SK-N-SH (cell line): ENCODE results near the gene PAQR5. TPM values are rescaled to one million over a fixed set of nuclear protein-coding genes. Genes with fewer than 3 reads are reported as not detected.

ENCODE experiments used
- CTCF ChIA-PET: fragments of 300-600, 350-600 bp; formaldehyde crosslinking; extraction: SDS; loops from one replicate; lab custom pipeline; 2021; lab: Yijun Ruan, JAX
- POLR2A ChIA-PET: fragments of 350-600 bp; sonication (Branson Sonifier 250); formaldehyde crosslinking; extraction: SDS; loops from one replicate; lab custom pipeline; 2020; ENCODE audit warnings: antibody characterized with exemption, inconsistent platforms; lab: Yijun Ruan, JAX
- DNase-seq: peaks from one replicate; pipeline ENCODE4 v3.0.0; 2012
- H2AFZ ChIP-seq: fragments of 200-600 bp; sonication (generic); 2 replicates; pipeline ENCODE4 v1.8.1; 2016; ENCODE audit warnings: antibody characterized with exemption, mild to moderate bottlenecking, low read depth
- H3F3A ChIP-seq: fragments of 200-600 bp; sonication (generic); replicated peaks from 2 replicates; pipeline ENCODE3; 2016; ENCODE audit warnings: antibody characterized with exemption, mild to moderate bottlenecking; ENCODE audit not compliant: insufficient read depth
- H3K27ac ChIP-seq, 2 experiments: fragments of 200-500 bp in 1 of 2; fragments of 200-600 bp in 1 of 2; sonication (Bioruptor generic) in 1 of 2; sonication (generic), shearing (Covaris generic) in 1 of 2; 2 replicates each; pipeline versions ENCODE4 v1.5.1 to v1.6.1; 2014 to 2016; ENCODE audit warnings: low read depth in 2 of 2, inconsistent platforms in 1 of 2, low read length in 1 of 2, mild to moderate bottlenecking in 1 of 2, mixed read lengths in 1 of 2
- H3K27me3 ChIP-seq: fragments of 200-600 bp; sonication (generic), shearing (Covaris generic); 2 replicates; pipeline ENCODE4 v1.6.1; 2016; ENCODE audit warnings: mixed run types; ENCODE audit not compliant: insufficient read depth
- H3K36me3 ChIP-seq, 2 experiments: fragments of 200-500 bp in 1 of 2; fragments of 200-600 bp in 1 of 2; sonication (Bioruptor generic) in 1 of 2; sonication (generic) in 1 of 2; replicated peaks in 1 of 2; 2 replicates each; pipeline versions ENCODE3 to v1.5.1; 2014 to 2016; ENCODE audit warnings: low read length in 1 of 2, mild to moderate bottlenecking in 1 of 2; ENCODE audit not compliant: insufficient read depth in 2 of 2, control insufficient read depth in 1 of 2
- H3K4me1 ChIP-seq, 2 experiments: fragments of 200-500 bp in 1 of 2; fragments of 200-600 bp in 1 of 2; sonication (Bioruptor generic) in 1 of 2; sonication (generic), shearing (Covaris generic) in 1 of 2; 2 replicates each; pipeline versions ENCODE4 v1.5.1 to v1.6.1; 2014 to 2016; ENCODE audit warnings: low read depth in 1 of 2, low read length in 1 of 2, mixed run types in 1 of 2; ENCODE audit not compliant: insufficient read depth in 2 of 2, control insufficient read depth in 1 of 2
- H3K4me2 ChIP-seq: fragments of 200-600 bp; sonication (generic), shearing (Covaris generic); 2 replicates; pipeline ENCODE4 v1.6.1; 2017; ENCODE audit warnings: mixed run types
- H3K4me3 ChIP-seq, 2 experiments: fragments of 200-500 bp in 1 of 2; fragments of 200-600 bp in 1 of 2; sonication (Bioruptor generic) in 1 of 2; sonication (generic), shearing (Covaris generic) in 1 of 2; 2 replicates each; pipeline versions ENCODE4 v1.5.1 to v1.8.1; 2014 to 2016; ENCODE audit warnings: low read depth in 2 of 2, inconsistent platforms in 1 of 2, low read length in 1 of 2, mild to moderate bottlenecking in 1 of 2, mixed read lengths in 1 of 2, moderate library complexity in 1 of 2
- H3K79me2 ChIP-seq: fragments of 200-600 bp; sonication (generic); 2 replicates; pipeline ENCODE4 v1.8.1; 2017; ENCODE audit warnings: mild to moderate bottlenecking; ENCODE audit not compliant: insufficient read depth
- H3K9ac ChIP-seq: fragments of 200-600 bp; sonication (generic); 2 replicates; pipeline ENCODE4 v1.6.1; 2017; ENCODE audit warnings: mixed run types
- H3K9me2 ChIP-seq: fragments of 200-600 bp; sonication (generic); 2 replicates; pipeline ENCODE4 v1.6.1; 2017; ENCODE audit warnings: mixed run types
- H3K9me3 ChIP-seq: fragments of 200-600 bp; sonication (generic); 2 replicates; pipeline ENCODE4 v1.6.1; 2017; ENCODE audit warnings: mixed run types, mild to moderate bottlenecking, moderate library complexity
- H4K20me1 ChIP-seq: fragments of 200-600 bp; sonication (generic); 2 replicates; pipeline ENCODE4 v1.6.1; 2017; ENCODE audit warnings: mild to moderate bottlenecking, mixed run types; ENCODE audit not compliant: insufficient read depth
- CHD2 ChIP-seq: fragments of 150-350 bp; IDR thresholded peaks from 2 replicates; pipeline ENCODE4 v1.6.1; 2018; ENCODE audit warnings: low read length; ENCODE audit not compliant: partially characterized antibody
- EZH2phosphoT487 ChIP-seq: fragments of 200-600 bp; sonication (generic); IDR thresholded peaks from 2 replicates; pipeline ENCODE4 v1.6.1; 2017; ENCODE audit warnings: low read depth, mixed run types, mild to moderate bottlenecking, antibody characterized with exemption, moderate library complexity, borderline replicate concordance
- GABPA ChIP-seq: IDR thresholded peaks from 2 replicates; pipeline ENCODE4 v1.4.0; 2012; ENCODE audit warnings: low read depth, mild to moderate bottlenecking
- GATA2 ChIP-seq: sonication (generic); formaldehyde crosslinking; IDR thresholded peaks from 2 replicates; pipeline ENCODE4 v1.5.0; 2020; ENCODE audit warnings: mild to moderate bottlenecking, missing genetic modification reagents
- JUND ChIP-seq: IDR thresholded peaks from 2 replicates; pipeline ENCODE4 v1.4.0; 2012
- MXI1 ChIP-seq: IDR thresholded peaks from 2 replicates; pipeline ENCODE4 v1.6.1; 2012; ENCODE audit warnings: mild to moderate bottlenecking, low read depth, low read length, improper control_type of control experiment
- NFIC ChIP-seq: IDR thresholded peaks from 2 replicates; pipeline ENCODE4 v1.4.0; 2012; ENCODE audit warnings: borderline replicate concordance
- NRF1 ChIP-seq: IDR thresholded peaks from 2 replicates; pipeline ENCODE4 v1.6.1; 2012; ENCODE audit warnings: low read depth, mild to moderate bottlenecking, low read length
- RAD21 ChIP-seq: IDR thresholded peaks from 2 replicates; pipeline ENCODE4 v1.6.1; 2012; ENCODE audit warnings: mild to moderate bottlenecking, low read length
- RFX5 ChIP-seq: IDR thresholded peaks from 2 replicates; pipeline ENCODE4 v1.6.1; 2012; ENCODE audit warnings: mild to moderate bottlenecking, improper control_type of control experiment, low read length
- SIN3A ChIP-seq: IDR thresholded peaks from 2 replicates; pipeline ENCODE4 v1.6.1; 2012; ENCODE audit warnings: low read depth, mild to moderate bottlenecking, low read length, moderate library complexity, borderline replicate concordance
- SMC3 ChIP-seq: IDR thresholded peaks from 2 replicates; pipeline ENCODE4 v1.6.1; 2012; ENCODE audit warnings: low read depth, low read length, improper control_type of control experiment
- WGBS: methylation state at CpG from one replicate; pipeline ENCODE4 v1.1.6; 2017; ENCODE audit warnings: low lambda C conversion rate; 5-methylcytosine and 5-hydroxymethylcytosine counted together
- polyA plus RNA-seq, 3 experiments: library from polyadenylated mRNA; depleted of rRNA; stranded (reverse); fragments of >200 nt; gene quantifications; 2 replicates each; pipeline ENCODE4 v1.2.3, GENCODE V29; 2012
- TF ChIP-seq, protein P1 (sequence below): IDR thresholded peaks from 2 replicates; pipeline ENCODE4 v1.6.1; 2012; ENCODE audit warnings: mild to moderate bottlenecking, low read depth, low read length, moderate library complexity
- TF ChIP-seq, protein P2 (sequence below): IDR thresholded peaks from 2 replicates; pipeline ENCODE4 v1.4.0; 2012; ENCODE audit warnings: low read depth, borderline replicate concordance
- TF ChIP-seq, protein P3 (sequence below): fragments of 150-350 bp; IDR thresholded peaks from 2 replicates; pipeline ENCODE4 v1.6.1; 2017; ENCODE audit warnings: antibody characterized with exemption, low read length, low read depth, borderline replicate concordance
- TF ChIP-seq, protein P4 (sequence below): IDR thresholded peaks from 2 replicates; pipeline ENCODE4 v1.4.0; 2012; ENCODE audit warnings: low read depth, borderline replicate concordance
- TF ChIP-seq, protein P5 (sequence below): fragments of 150-350 bp; IDR thresholded peaks from 2 replicates; pipeline ENCODE4 v1.6.1; 2016; ENCODE audit warnings: mild to moderate bottlenecking, low read depth, low read length

The PAQR5 gene
- polyA plus RNA-seq, 1 of the 3 experiments (the other 2 are of a cell fraction), result 3.9 TPM

DNA sequence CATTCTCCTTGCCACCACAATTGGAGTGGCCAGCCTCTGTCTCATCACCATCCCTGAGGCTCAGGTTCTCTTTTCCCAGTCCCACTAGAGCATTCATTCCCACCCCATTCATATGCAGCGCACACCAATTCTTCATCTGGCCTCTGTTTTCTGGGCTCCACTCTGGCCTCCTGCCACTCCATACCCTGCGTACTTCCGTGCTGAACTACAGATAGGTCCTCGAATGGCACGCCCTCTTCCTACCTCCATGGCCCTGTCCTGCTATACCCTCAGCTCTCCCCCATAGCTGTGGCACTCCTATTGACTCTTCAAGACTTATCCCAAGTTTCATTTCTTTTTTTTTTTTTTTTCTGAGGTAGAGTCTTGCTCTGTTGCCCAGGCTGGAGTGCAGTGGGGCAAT, 25.9 kb downstream of the PAQR5 start:
- WGBS, result 96% methylated on average over 5 of the region's 5 CpGs
- H3K4me2 ChIP-seq, result no peak overlapping the region
- no peak overlapping the region for H2AFZ ChIP-seq
- ChIA-PET POLR2A (no interaction called here), CTCF (interaction anchor here (0.8 to 1.0 kb wide), 3 partner anchors 26 to 829 kb away, joined by 3 read pairs; partner anchors contain the start of gene PAQR5)
- no peaks in the 10 kb centered on the region for H3K27me3 ChIP-seq
- no peak overlapping the region for H3K27ac ChIP-seq
- no peaks in the 10 kb centered on the region for H4K20me1 ChIP-seq
- no peak overlapping the region for H3K4me3 ChIP-seq
- no peaks in the 10 kb centered on the region for H3K9me2 ChIP-seq
- H3F3A ChIP-seq, result no peaks in the 10 kb centered on the region
- DNase-seq, result no peak
- no peaks in the 10 kb centered on the region for H3K36me3 ChIP-seq
- TF ChIP-seq, protein P1, sequence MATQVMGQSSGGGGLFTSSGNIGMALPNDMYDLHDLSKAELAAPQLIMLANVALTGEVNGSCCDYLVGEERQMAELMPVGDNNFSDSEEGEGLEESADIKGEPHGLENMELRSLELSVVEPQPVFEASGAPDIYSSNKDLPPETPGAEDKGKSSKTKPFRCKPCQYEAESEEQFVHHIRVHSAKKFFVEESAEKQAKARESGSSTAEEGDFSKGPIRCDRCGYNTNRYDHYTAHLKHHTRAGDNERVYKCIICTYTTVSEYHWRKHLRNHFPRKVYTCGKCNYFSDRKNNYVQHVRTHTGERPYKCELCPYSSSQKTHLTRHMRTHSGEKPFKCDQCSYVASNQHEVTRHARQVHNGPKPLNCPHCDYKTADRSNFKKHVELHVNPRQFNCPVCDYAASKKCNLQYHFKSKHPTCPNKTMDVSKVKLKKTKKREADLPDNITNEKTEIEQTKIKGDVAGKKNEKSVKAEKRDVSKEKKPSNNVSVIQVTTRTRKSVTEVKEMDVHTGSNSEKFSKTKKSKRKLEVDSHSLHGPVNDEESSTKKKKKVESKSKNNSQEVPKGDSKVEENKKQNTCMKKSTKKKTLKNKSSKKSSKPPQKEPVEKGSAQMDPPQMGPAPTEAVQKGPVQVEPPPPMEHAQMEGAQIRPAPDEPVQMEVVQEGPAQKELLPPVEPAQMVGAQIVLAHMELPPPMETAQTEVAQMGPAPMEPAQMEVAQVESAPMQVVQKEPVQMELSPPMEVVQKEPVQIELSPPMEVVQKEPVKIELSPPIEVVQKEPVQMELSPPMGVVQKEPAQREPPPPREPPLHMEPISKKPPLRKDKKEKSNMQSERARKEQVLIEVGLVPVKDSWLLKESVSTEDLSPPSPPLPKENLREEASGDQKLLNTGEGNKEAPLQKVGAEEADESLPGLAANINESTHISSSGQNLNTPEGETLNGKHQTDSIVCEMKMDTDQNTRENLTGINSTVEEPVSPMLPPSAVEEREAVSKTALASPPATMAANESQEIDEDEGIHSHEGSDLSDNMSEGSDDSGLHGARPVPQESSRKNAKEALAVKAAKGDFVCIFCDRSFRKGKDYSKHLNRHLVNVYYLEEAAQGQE, result no peak
- no peak for TF ChIP-seq JUND
- no peaks in the 10 kb centered on the region for H3K9me3 ChIP-seq
- peaks cover 0 to 16% of the 10 kb centered on the region in 2 experiments; a peak in 3 of 4 replicates for H3K4me1 ChIP-seq
- no peaks in the 10 kb centered on the region for H3K79me2 ChIP-seq
- H3K9ac ChIP-seq, result no peak overlapping the region

DNA sequence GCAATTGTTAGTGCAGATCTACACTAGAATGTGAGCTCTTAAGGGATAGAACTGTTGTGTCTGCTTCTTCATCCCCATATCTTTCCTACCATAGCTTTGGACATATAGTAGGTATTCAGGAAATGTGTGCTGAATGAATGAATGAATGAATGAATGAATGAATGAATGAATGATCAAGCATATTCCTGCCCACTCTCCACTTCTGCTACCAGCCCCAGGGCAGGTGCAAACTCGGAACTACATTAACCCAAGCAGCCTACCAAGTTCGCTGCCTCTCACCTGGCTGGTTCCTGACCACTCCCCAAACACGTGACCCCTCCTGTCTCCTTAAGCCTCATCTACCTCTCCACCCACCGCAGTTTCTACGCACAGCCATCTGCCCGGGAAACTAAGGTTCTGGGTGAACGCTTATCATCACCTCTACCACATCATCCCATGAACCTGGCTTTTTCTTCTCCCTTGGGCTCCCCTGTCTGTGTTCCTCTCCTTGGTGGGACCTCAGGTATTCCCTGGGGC, 26.8 kb downstream of the PAQR5 start:
- ChIA-PET POLR2A (no interaction called here), CTCF (interaction anchor here (0.8 kb wide), 1 partner anchor 142 kb away, joined by 3 read pairs; no protein-coding TSS in a partner anchor)
- DNase-seq, result no peak
- no peak overlapping the region for H3K4me3 ChIP-seq
- no peaks in the 10 kb centered on the region for H4K20me1 ChIP-seq
- H3K9me3 ChIP-seq, result no peaks in the 10 kb centered on the region
- H3K4me2 ChIP-seq, result no peak overlapping the region
- TF ChIP-seq GABPA (no peak), SMC3 (no peak), RAD21 (no peak), SIN3A (no peak), GATA2 (CRISPR knock-in tag) (no peak), NFIC (no peak), NRF1 (no peak), RFX5 (no peak), CHD2 (no peak), MXI1 (no peak), JUND (no peak), EZH2phosphoT487 (no peak)
- TF ChIP-seq, protein P2, sequence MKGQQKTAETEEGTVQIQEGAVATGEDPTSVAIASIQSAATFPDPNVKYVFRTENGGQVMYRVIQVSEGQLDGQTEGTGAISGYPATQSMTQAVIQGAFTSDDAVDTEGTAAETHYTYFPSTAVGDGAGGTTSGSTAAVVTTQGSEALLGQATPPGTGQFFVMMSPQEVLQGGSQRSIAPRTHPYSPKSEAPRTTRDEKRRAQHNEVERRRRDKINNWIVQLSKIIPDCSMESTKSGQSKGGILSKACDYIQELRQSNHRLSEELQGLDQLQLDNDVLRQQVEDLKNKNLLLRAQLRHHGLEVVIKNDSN, result no peak
- TF ChIP-seq, protein P3, sequence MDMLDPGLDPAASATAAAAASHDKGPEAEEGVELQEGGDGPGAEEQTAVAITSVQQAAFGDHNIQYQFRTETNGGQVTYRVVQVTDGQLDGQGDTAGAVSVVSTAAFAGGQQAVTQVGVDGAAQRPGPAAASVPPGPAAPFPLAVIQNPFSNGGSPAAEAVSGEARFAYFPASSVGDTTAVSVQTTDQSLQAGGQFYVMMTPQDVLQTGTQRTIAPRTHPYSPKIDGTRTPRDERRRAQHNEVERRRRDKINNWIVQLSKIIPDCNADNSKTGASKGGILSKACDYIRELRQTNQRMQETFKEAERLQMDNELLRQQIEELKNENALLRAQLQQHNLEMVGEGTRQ, result no peak
- TF ChIP-seq, protein P4, sequence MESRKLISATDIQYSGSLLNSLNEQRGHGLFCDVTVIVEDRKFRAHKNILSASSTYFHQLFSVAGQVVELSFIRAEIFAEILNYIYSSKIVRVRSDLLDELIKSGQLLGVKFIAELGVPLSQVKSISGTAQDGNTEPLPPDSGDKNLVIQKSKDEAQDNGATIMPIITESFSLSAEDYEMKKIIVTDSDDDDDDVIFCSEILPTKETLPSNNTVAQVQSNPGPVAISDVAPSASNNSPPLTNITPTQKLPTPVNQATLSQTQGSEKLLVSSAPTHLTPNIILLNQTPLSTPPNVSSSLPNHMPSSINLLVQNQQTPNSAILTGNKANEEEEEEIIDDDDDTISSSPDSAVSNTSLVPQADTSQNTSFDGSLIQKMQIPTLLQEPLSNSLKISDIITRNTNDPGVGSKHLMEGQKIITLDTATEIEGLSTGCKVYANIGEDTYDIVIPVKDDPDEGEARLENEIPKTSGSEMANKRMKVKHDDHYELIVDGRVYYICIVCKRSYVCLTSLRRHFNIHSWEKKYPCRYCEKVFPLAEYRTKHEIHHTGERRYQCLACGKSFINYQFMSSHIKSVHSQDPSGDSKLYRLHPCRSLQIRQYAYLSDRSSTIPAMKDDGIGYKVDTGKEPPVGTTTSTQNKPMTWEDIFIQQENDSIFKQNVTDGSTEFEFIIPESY, result no peak
- TF ChIP-seq, protein P5, sequence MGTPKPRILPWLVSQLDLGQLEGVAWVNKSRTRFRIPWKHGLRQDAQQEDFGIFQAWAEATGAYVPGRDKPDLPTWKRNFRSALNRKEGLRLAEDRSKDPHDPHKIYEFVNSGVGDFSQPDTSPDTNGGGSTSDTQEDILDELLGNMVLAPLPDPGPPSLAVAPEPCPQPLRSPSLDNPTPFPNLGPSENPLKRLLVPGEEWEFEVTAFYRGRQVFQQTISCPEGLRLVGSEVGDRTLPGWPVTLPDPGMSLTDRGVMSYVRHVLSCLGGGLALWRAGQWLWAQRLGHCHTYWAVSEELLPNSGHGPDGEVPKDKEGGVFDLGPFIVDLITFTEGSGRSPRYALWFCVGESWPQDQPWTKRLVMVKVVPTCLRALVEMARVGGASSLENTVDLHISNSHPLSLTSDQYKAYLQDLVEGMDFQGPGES, result no peak
- no peak overlapping the region for H3K9ac ChIP-seq
- WGBS, result 91% methylated on average over 7 of the region's 7 CpGs
- H3K27me3 ChIP-seq, result no peaks in the 10 kb centered on the region
- H3F3A ChIP-seq, result no peaks in the 10 kb centered on the region
- no peaks in the 10 kb centered on the region for H3K36me3 ChIP-seq
- no peak overlapping the region for H2AFZ ChIP-seq
- H3K9me2 ChIP-seq, result no peaks in the 10 kb centered on the region
- H3K79me2 ChIP-seq, result no peaks in the 10 kb centered on the region
- H3K4me1 ChIP-seq, result peaks cover 0 to 9% of the 10 kb centered on the region in 2 experiments; a peak in 2 of 4 replicates
- H3K27ac ChIP-seq, result no peak overlapping the region
